Endothelial cell of umbilical vein (primary cell): Measurements from ENCODE around the gene BNIP5. TPM values are rescaled to one million over a fixed set of nuclear protein-coding genes. Genes with fewer than 3 reads are reported as not detected.

ENCODE experiments used
- BruUV-seq: library from RNA; stranded (reverse); fragments of 400-500 nt; replicated peaks from 2 replicates; lab custom pipeline; 2021; lab: Mats Ljungman, UMichigan
- CTCF ChIA-PET: fragments of 300-600, 350-600 bp; sonication (Branson Sonifier 250); formaldehyde crosslinking; loops from one replicate; lab custom pipeline; 2021; ENCODE audit warnings: antibody characterized with exemption, inconsistent platforms; lab: Charles Lee
- POLR2A ChIA-PET: fragments of 300-600, 350-600 bp; sonication (Branson Sonifier 250); formaldehyde crosslinking; loops from one replicate; lab custom pipeline; 2021; ENCODE audit warnings: antibody characterized with exemption, inconsistent platforms; lab: Charles Lee
- DNase-seq: peaks from one replicate; pipeline ENCODE4 v3.0.0-alpha.2; 2011; ENCODE audit warnings: low read depth, low spot score
- FAIRE-seq: peaks from 2 replicates; lab custom pipeline; 2011; peaks lifted over from hg19 to GRCh38; lab: Jason Lieb, UNC
- H2AFZ ChIP-seq: 2 replicates; pipeline ENCODE4 v1.6.0; 2012; ENCODE audit warnings: low read depth, low read length, control low read depth, inconsistent platforms
- H3K27ac ChIP-seq: 2 replicates; pipeline ENCODE4 v1.5.1; 2011; ENCODE audit warnings: low read depth, mild to moderate bottlenecking, control low read depth, low read length, moderate library complexity; ENCODE audit not compliant: insufficient read depth
- H3K27me3 ChIP-seq, 2 experiments: 2 replicates each; pipeline versions ENCODE4 v1.6.0 to v1.6.1; 2011; ENCODE audit warnings: low read length in 2 of 2, mixed read lengths in 1 of 2; ENCODE audit not compliant: control insufficient read depth in 2 of 2, insufficient read depth in 2 of 2
- H3K36me3 ChIP-seq, 2 experiments: 2 replicates in 1 of 2; 3 replicates in 1 of 2; pipeline ENCODE4 v1.5.1; 2011; ENCODE audit warnings: low read length in 2 of 2, mild to moderate bottlenecking in 1 of 2, moderate library complexity in 1 of 2; ENCODE audit not compliant: control insufficient read depth in 2 of 2, insufficient read depth in 2 of 2; ENCODE audit errors: extremely low read depth in 1 of 2
- H3K4me1 ChIP-seq: 3 replicates; pipeline ENCODE4 v1.5.1; 2011; ENCODE audit warnings: mild to moderate bottlenecking, low read length; ENCODE audit not compliant: control insufficient read depth, insufficient read depth; ENCODE audit errors: extremely low read depth
- H3K4me2 ChIP-seq: 2 replicates; pipeline ENCODE4 v1.6.1; 2011; ENCODE audit warnings: low read length, control low read depth, mixed read lengths; ENCODE audit not compliant: insufficient read depth
- H3K4me3 ChIP-seq, 3 experiments: fragments of 200-600 bp in 1 of 3; sonication (generic), shearing (Covaris generic) in 1 of 3; replicated peaks in 1 of 3; 2 replicates each; pipeline ENCODE4 v1.5.1; 2011 to 2016; ENCODE audit warnings: control low read depth in 3 of 3, low read length in 3 of 3, mild to moderate bottlenecking in 2 of 3, inconsistent platforms in 1 of 3, low read depth in 1 of 3, moderate library complexity in 1 of 3; ENCODE audit not compliant: insufficient read depth in 1 of 3
- H3K79me2 ChIP-seq: 2 replicates; pipeline ENCODE4 v1.6.0; 2012; ENCODE audit warnings: low read length, inconsistent platforms; ENCODE audit not compliant: control insufficient read depth, insufficient read depth
- H3K9ac ChIP-seq: replicated peaks from 2 replicates; pipeline ENCODE3; 2011; ENCODE audit warnings: low read length, control low read depth; ENCODE audit not compliant: insufficient read depth; ENCODE audit errors: extremely low read depth
- H3K9me1 ChIP-seq: replicated peaks from 3 replicates; pipeline ENCODE4 v1.6.0; 2011; ENCODE audit warnings: mild to moderate bottlenecking, low read length; ENCODE audit not compliant: control insufficient read depth, insufficient read depth; ENCODE audit errors: extremely low read depth
- H3K9me3 ChIP-seq: replicated peaks from 2 replicates; pipeline ENCODE4 v1.5.1; 2012; ENCODE audit warnings: low read length, inconsistent platforms; ENCODE audit not compliant: control insufficient read depth, insufficient read depth
- H4K20me1 ChIP-seq: replicated peaks from 2 replicates; pipeline ENCODE3; 2011; ENCODE audit warnings: mild to moderate bottlenecking, low read length; ENCODE audit not compliant: control insufficient read depth, insufficient read depth; ENCODE audit errors: extremely low read depth
- CTCF ChIP-seq, 2 donors: IDR thresholded peaks; 1 replicate in 1 of 2; 2 replicates in 1 of 2; pipeline ENCODE4 v1.5.1; 2011; ENCODE audit warnings: low read length in 2 of 2, mild to moderate bottlenecking in 2 of 2, moderate library complexity in 2 of 2, control low read depth in 1 of 2, inconsistent platforms in 1 of 2, low read depth in 1 of 2; ENCODE audit not compliant: insufficient read depth in 1 of 2; ENCODE audit errors: extremely low read depth in 1 of 2
- EZH2 ChIP-seq: IDR thresholded peaks from 2 replicates; pipeline ENCODE4 v1.6.1; 2012; ENCODE audit warnings: borderline replicate concordance, low read depth, mild to moderate bottlenecking, moderate library complexity, low read length, inconsistent platforms; ENCODE audit not compliant: severe bottlenecking
- FOS ChIP-seq: IDR thresholded peaks from 2 replicates; pipeline ENCODE4 v1.6.1; 2011; ENCODE audit warnings: mild to moderate bottlenecking, low read length, moderate library complexity, borderline replicate concordance; ENCODE audit not compliant: insufficient read depth
- GATA2 ChIP-seq: IDR thresholded peaks from 2 replicates; pipeline ENCODE4 v1.7.0; 2011; ENCODE audit warnings: low read depth, mild to moderate bottlenecking, moderate library complexity, mixed read lengths, low read length; ENCODE audit not compliant: insufficient read length, insufficient read depth
- JUN ChIP-seq: IDR thresholded peaks from 2 replicates; pipeline ENCODE4 v1.6.1; 2011; ENCODE audit warnings: borderline replicate concordance, low read depth; ENCODE audit not compliant: insufficient read length, insufficient read depth
- MAX ChIP-seq: IDR thresholded peaks from 2 replicates; pipeline ENCODE4 v1.6.1; 2011; ENCODE audit not compliant: insufficient read depth, insufficient read length
- MYC ChIP-seq: IDR thresholded peaks from one replicate; pipeline ENCODE4 v1.6.1; 2011; ENCODE audit warnings: mild to moderate bottlenecking, low read depth, low read length
- POLR2A ChIP-seq: IDR thresholded peaks from 2 replicates; pipeline ENCODE4 v1.6.1; 2012; ENCODE audit warnings: low read depth, mild to moderate bottlenecking, control low read depth, low read length
- POLR2AphosphoS5 ChIP-seq: IDR thresholded peaks from 2 replicates; pipeline ENCODE4 v1.6.1; 2012; ENCODE audit warnings: low read depth, mild to moderate bottlenecking, control low read depth, low read length, moderate library complexity; ENCODE audit not compliant: insufficient read depth
- dilution Hi-C: fragments of 300-500 bp; cut with MboI; formaldehyde crosslinking; loops from one replicate; pipeline ENCODE4 v1.15.0; 2019; ENCODE audit warnings: low sequenced_read_pairs; ENCODE audit not compliant: extremely low pct_ligation_motif_present
- intact Hi-C: fragments of 100-400 bp; cut with micrococcal nuclease; formaldehyde crosslinking; loops from one replicate; pipeline ENCODE4 v1.10.0; 2022
- polyA plus RNA-seq, 4 experiments: library from polyadenylated mRNA; depleted of rRNA in 3 of 4; stranded (reverse) in 3 of 4; unstranded in 1 of 4; fragments of >200 nt; gene quantifications; 2 replicates each; pipeline versions ENCODE4 v1.2.1 to v1.2.3, GENCODE V29; 2011 to 2012; ENCODE audit warnings: missing spikeins in 1 of 4
- total RNA-seq: library from RNA; stranded (reverse); gene quantifications from 2 replicates; pipeline ENCODE4 v1.2.3, GENCODE V29; 2021

The BNIP5 gene
- total and polyA plus RNA-seq, 2 donors (not counting 3 experiments of a cell fraction or from before 2014, with no cell fraction given), result not detected

- POLR2A ChIA-PET, result no interaction called here
- H3K9ac ChIP-seq, result no peak overlapping the region
- no peaks in the 10 kb centered on the region for H3K36me3 ChIP-seq
- TF ChIP-seq CTCF (IDR thresholded peaks at IDR 0.05; ENCODE audit: extremely low read depth in 1 of 2, insufficient read depth in 1 of 2, low read depth in 1 of 2, low read length in 2 of 2) (no peak), POLR2AphosphoS5 (no peak), MYC (no peak), POLR2A (no peak), FOS (no peak), GATA2 (no peak), EZH2 (no peak), JUN (no peak), MAX (no peak)
- dilution Hi-C loops (no loop called here), intact Hi-C loops (no loop called here)
- CTCF ChIA-PET, result interaction anchor here (2.9 to 3.3 kb wide), 2 partner anchors 17 to 22 kb away, joined by 12 read pairs; no protein-coding TSS in a partner anchor
- no peak overlapping the region for H3K4me3 ChIP-seq
- no peak overlapping the region for H2AFZ ChIP-seq
- no peaks in the 10 kb centered on the region for H3K9me1 ChIP-seq
- no peaks in the 10 kb centered on the region for H4K20me1 ChIP-seq
- H3K79me2 ChIP-seq, result no peaks in the 10 kb centered on the region
- BruUV-seq, result no TSS peak
- no peaks in the 10 kb centered on the region for H3K4me1 ChIP-seq
- DNase-seq (no peak), FAIRE-seq (no peak)
- peaks cover 30 to 32% of the 10 kb centered on the region in 2 experiments for H3K27me3 ChIP-seq
- H3K9me3 ChIP-seq, result no peaks in the 10 kb centered on the region
- no peak overlapping the region for H3K4me2 ChIP-seq
- no peak overlapping the region for H3K27ac ChIP-seq
Observed at GRCh38 chr6:36324191-36324590, 12.5 kb downstream of the BNIP5 start.
